ENCODE measurements around the gene CERS6.

- no peak for TF ChIP-seq CTCF (conservative IDR thresholded peaks at IDR 0.05; ENCODE audit: low read depth in 2 of 2)
- TF ChIP-seq EZH2phosphoT487 (IDR thresholded peaks at IDR 0.05; ENCODE audit: unreplicated experiment) = no peak
- no peak for TF ChIP-seq EZH2 (IDR thresholded peaks at IDR 0.05; ENCODE audit: low read depth, unreplicated experiment)
- TF ChIP-seq REST (IDR thresholded peaks at IDR 0.05; ENCODE audit: unreplicated experiment) = no peak
- TF ChIP-seq JUNB (IDR thresholded peaks at IDR 0.05; ENCODE audit: unreplicated experiment) = no peak
- TF ChIP-seq POLR2AphosphoS5 (IDR thresholded peaks at IDR 0.05; ENCODE audit: low read depth) = no peak
- no peak for TF ChIP-seq STAT1 (IDR thresholded peaks at IDR 0.05; ENCODE audit: unreplicated experiment)
- no peak for TF ChIP-seq ETS1 (IDR thresholded peaks at IDR 0.05)
- no peak for TF ChIP-seq CREB1 (CRISPR knock-in tag; IDR thresholded peaks at IDR 0.05; ENCODE audit: low read depth)
- no peak for TF ChIP-seq NANOG (IDR thresholded peaks at IDR 0.05; ENCODE audit: borderline replicate concordance)
- no peak for TF ChIP-seq ZNF462 (CRISPR knock-in tag; IDR thresholded peaks at IDR 0.05)
- no peak for TF ChIP-seq ZNF114 (CRISPR knock-in tag; IDR thresholded peaks at IDR 0.05)
Observed at GRCh38 chr2:168787098-168787781, 331.2 kb downstream of the CERS6 start.
